Measurements from ENCODE around the gene TMEM250. TPM values are rescaled to one million over a fixed set of nuclear protein-coding genes. Genes with fewer than 3 reads are reported as not detected.

The TMEM250 gene
- polyA plus RNA-seq, 4 donors = 14.3 to 22.0 (median 15.2) TPM

DNA sequence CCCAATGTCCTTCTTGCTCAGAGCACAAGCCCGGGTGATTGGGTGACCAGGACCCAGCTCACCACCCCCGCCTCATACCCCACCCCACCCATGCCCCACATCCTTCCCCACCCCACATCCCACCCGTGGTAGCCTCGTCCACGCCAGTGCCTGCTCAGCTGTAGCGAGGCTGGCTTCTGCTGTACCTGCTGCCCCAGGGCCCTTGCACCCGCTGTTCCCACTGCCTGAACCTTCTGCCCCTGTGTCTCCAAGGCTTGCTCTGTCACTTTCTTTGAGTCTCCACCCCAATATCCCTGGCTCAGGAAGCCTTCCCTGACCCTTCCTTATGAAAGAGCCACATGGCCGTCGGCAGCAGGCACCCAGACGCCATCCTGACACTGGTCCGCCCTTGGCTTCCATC is 20.5 kb downstream of the TMEM250 start:
- DNase-seq (ENCODE audit: low read depth in 4 of 4, low spot score in 3 of 4) = no peak

DNA sequence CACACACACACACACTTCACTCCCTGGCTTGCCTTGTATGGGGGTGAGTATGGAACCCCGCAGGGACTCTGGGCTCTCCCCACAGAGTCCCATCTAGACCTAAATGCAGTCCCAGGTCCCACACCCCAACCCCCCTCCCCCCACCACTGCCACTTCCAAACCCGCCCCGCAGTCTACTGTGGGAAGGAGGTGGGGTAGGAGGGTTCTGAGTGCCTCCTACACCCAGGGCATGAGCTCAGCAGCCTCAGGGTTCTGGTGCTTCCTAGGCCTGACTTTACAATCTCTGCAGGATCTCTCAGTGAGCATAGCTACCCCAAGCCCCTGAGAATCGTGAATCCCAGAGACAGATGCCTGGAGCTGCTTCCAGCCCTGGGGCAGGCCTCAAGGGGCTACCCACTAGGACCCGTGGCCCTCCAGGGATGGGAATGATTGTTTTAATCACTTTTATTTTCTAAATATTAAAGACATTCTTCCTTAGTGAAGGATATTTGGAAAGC is 22.1 kb downstream of the TMEM250 start:
- DNase-seq (ENCODE audit: low read depth in 4 of 4, low spot score in 3 of 4) = no peak

DNA sequence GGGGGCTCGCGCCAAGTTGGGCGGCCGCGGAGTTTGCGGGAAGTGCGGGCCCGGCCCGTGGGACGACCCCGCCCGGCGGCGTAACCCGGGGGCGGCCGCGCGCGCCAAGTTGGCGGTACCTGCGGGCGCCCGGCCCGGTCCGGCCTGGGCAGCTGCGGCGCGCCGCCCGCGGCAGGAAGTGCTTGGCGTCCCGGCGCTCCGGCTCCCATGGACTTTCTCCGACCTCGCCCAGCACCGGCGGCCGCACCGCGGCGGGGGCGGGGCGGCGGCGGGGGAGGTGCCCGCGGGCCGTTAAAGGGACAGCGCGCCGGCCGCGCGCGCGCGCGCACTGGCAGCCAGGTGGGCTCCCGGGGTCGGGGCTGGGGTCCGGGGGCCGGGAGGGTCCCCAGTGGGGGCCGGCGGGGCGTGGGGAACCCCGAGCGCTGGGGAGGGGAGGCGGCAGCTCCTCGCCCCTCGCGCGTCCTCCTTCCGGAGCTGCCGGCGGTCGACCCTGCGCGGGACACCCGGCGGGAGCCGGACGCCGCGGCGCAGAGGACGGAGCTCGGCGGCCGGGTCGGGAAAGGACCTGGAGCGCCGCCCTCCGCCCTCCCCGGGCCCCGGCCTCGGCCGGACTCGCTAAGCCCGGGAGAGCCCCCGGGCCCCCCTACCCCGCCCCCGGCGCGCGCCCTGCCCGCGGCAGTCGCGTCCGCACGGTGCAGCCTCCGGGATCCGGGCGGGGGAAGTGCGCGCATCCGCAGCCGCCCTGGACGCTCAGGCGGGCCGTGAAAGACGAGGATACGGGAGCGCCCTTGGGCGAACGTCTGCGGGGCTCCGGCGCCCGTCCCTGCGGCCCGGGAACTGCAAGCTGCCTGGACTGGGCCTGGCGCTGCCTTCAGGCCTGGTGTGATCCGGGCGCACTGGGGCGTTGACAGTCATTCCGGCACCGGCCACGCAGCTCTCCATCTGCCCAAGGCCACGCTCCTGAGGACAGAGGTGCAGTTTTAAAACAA is 23.3 kb downstream of the TMEM250 start, which contains the start of gene NACC2:
Gene NACC2 (minus strand): TSS at position 220 of the 989 bp plus-strand sequence. CDS start 44,768 bp downstream, outside the sequence.
- no peak for DNase-seq (ENCODE audit: low read depth in 4 of 4, low spot score in 3 of 4)

DNA sequence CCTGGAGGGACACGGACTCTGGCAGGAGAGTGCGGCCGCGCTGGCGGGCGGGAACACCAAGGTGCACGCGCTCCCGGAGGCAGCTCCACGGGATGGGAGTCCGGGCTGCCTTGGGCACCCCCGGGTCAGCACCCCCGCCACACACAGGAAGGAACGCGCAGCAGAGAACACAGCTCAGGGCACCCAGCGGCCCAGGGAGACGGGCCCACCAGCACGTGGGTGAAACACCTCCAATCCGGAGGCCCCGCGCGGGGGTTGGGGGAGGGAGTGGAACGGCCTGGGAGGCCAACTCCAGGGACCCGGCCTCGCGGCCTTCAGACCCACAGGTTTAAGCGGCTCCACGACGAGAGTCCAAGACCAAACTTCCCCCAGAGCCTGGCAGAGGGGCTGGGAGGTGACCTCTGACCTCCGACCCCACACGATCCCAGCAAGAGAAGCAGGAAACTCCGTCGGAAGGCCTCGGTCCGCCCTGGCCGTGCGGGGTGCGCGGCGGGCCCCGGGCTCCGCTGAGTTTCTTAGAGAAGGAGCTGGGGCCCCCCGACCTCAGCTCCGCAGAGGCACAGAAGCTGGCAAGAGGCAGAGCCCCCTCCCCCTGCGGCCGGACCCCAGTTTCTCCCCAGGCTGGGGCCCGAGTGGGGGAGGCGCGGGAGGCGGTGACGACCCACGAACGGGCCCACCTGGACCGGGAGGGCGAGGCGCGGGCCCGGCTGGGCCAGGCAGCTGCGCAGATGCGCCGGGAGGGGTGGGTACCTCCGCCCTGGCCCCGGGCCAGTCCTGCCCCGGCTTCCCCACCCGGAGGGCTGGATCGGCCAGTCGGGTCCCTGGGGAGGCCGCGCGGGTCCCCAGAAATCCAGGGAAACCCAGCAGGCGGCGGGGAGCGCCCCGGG is 24.4 kb downstream of the TMEM250 start:
- no peak for DNase-seq (ENCODE audit: low read depth in 4 of 4, low spot score in 3 of 4)

DNA sequence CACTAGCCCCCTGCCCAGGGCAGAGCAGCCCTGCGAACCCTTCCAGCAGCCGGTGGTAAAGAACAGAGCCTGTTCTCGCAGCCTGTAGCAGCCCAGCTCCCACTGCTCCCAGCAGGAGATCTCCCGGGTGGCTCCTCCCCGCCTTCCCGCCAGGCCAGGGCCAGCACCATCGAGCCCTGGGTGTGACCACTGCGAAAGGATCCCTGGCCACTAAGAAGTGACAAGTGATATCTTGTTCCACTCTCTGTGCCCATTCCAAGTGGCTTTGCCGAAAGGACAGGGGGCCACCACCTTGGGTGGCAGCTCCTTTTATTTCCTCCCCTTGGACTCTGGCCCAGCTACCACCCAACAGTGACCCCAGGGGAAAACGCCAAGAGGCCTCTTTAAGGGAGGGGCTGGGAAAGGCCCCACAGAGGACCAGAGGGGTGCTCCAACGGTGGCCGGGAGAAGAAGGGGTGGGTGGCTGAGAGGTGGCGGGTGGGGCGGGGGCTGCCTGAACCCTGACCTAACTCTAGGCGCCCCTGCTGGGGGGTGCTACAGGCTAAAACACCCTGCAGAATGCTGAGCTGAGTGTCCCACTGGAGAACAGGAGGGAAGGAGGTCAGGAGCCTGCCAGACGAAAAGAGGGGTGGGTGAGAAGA is 25.2 kb downstream of the TMEM250 start:
- no peak for DNase-seq (ENCODE audit: low read depth in 4 of 4, low spot score in 3 of 4)

DNA sequence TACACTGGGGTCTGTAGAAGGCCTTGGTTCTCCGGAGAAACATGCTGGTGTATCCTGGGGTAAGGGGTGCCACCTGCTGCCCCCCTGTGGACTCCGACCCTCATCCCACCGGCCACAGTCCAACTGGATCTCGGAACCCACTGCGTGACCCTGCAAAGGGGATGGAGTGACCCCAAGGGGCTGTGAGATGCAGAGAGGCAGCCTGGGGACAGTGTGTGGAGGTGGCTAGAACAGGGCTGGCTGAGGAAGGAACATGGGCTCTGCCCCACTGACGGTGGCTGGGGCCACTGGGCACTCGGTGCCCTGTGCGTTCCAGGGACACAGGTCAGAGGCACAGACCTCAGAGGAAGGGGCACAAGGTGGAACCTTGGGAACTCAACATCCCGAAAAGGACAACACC is 25.9 kb downstream of the TMEM250 start:
- DNase-seq (ENCODE audit: low read depth in 4 of 4, low spot score in 3 of 4) = no peak

DNA sequence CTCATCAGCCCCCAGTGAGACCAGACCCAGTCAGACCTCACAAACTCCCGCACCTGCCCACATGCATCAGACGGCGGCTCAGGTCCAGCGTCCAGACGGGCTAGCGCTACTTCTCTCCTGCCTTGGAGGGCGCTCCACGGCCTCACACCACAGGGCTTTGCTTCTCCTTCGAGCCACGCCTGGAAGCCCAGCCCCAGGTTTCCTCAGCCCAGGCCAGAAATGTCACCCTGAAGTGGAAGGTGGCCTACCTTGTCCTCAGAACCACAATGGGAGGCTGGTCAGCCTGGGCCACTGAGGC is 26.4 kb downstream of the TMEM250 start:
- DNase-seq (ENCODE audit: low read depth in 4 of 4, low spot score in 3 of 4) = no peak

DNA sequence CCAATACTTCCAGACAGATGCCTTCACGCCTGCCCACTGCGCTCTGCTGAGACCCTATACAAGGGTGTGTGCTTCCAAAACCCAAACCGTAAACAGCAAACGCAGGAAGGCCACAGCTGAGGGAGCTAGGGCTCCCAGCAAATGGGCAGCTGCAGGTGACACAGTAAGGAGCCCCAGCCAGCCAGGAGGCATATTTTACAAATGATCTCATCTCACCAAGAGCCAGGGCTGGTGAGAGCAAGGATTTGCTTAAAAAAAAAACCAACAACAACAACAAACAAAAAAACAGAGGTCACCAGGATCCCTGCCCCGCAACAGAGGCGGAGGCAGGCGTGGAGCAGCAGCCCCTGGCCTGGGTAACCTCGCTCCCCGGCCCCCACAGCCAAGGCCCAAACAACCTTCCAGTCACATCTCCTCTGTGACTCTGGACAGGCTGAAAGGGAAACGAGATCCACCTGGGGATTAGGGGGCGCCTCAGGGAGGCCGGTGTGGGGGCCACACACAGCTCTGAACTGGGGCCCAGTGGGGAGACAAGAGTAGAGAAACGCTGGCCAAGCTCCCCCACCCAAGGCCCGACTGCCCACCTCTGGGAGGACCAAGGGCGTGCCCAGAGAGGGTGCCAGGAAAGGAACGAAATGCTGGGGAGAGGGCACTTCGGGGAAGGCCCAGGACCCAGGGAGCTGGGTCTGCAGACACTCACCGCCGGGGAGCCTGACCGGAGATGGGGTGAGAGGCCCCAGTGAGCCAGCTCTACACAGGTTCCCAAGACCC is 26.9 kb downstream of the TMEM250 start:
- DNase-seq (ENCODE audit: low read depth in 4 of 4, low spot score in 3 of 4) = no peak

DNA sequence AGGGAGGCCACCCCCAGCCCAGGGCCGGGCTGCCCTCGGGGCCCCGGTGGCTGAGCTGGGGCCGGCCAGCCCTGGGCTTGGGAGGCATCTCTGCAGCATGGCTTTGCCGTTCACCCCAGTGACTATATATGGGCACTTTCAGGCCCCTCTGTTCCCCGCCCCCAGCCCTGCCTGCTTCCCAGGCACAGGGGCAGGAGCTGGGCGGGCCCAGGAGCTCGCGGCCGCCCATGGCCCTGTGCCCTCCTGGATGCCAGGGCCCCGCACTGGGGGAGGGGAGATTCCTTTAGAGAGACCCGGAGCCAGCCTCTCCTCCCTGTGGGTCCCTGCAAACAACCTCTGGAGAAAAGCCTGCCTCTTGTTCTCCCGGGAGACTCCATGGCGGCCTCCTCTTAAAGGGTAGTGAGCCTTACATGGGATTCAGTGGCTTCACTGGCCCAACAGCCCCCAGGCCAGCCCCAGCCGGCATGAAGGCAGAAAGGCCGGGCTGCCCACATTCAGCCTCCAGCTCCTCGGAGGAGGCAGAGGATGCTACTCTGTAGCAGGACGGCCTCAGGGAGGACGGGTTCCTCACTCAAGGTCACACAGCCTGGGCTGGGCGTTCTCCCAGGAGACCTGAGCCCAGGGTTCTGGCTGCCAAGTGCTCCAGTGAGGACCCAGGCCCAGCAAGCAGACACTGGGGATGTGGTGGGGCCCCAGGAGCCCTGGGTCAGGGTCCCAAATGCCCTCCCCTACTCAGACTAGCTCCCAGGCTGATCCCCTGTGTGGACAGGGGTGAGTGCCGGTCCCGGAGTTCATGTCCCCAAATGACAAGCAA is 27.7 kb downstream of the TMEM250 start:
- DNase-seq (ENCODE audit: low read depth in 4 of 4, low spot score in 3 of 4) = no peak

DNA sequence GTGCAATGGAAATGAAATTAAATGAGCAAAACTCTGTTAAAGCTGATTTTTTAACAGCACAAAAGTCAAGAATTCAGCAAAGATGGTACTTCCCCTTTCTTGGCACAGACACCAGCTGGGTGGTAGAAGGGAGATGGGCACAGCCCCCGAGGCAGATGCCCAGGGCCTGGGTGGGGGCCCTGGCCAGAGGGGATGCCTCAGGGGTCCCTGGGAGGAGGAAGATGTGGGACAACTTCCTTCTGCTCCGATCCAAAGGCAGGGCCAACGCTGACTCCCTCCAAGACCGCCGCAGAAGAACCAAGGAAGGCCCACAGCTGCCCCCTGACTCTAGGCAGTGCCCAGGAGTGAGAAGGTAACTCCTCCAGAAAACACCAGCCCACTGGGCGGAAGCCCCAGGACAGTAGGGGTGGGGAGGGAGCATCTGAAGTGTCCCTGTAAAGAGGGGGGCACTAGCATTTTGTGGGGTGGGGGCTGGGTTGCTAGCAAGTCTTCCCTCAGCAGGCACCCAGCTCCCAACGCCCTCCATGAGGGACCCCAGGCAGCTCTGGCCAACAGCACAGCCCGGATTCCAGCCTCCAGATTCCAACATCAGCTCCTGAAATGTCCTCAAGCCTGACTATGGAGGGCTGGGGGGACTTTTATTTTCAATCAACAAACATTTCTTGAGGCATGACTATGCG is 28.5 kb downstream of the TMEM250 start:
- no peak for DNase-seq (ENCODE audit: low read depth in 4 of 4, low spot score in 3 of 4)

DNA sequence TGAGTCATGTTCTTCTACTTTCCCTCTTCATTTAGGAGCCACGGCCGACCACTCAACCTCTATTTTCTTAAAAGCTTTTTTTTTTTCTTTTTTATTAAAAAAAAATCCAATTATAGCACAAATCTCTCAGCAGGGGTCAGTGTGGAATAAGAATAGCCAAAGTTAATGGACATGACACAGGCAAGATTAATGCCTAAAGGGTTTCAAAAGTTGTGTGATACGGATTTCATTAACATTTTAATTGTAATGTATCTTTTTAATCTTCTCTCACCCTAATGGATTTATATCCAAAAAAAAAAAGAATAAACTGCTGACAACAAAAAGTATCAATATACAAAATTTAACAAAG is 29.0 kb downstream of the TMEM250 start:
- DNase-seq (ENCODE audit: low read depth in 4 of 4, low spot score in 3 of 4) = no peak

DNA sequence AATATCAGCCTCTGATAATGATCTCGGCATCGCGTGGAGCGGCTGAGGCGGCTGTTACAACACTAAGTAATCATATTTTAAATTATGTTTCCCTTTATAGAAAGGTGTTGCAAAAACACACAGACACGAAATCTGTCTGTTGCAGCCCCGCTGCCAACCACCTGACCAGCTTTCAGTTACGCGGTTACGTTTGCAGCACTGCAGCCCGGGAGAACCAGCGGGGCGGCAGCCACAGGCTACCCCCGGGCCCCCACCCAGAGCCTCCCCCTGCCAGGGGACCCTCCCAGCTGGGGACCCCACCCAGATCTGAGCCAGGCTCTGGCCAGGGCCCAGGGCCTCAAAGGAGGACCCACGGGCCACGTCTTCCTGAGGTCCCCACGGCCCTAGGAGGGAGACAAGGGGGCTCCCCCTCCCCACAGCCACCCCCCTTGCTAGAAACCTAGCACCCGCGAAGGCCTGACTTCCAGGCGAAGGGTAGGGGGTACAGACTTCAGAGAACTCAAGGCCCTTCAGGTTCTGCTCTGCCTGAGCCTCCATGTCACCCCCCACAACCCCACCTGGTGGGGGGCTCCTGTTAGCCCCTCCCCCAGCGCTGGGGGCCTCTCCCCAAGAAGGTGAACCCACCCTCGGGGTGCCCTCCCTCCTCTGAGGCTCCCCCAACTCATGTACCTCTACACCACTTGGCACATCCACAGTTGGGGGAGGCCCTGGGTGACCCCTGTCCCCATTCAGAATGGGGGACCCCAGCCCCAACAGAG is 29.6 kb downstream of the TMEM250 start:
- DNase-seq (ENCODE audit: low read depth in 4 of 4, low spot score in 3 of 4) = no peak

DNA sequence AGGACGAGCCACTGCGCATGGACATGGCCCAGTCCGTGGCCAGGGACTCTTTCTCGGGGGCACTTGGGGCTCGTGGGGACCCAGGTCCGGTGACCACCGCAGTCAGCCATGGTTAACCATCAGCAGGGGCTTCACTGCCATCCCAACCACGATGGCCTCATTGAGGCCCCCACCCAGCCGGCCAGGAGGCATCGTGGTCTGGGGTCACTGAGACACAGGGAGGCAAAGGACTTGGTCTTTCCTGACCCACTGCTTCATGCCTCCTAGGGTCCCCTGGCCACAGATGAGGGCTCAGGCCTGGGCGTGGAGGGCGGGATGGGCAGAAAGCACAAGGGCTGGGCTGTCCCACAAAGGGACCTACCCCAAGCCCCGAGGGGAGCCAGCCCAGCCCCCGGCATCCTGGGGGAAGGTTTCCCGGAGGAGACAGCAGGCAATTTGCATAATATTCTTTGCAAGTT is 30.2 kb downstream of the TMEM250 start:
- DNase-seq (ENCODE audit: low read depth in 4 of 4, low spot score in 3 of 4) = no peak

DNA sequence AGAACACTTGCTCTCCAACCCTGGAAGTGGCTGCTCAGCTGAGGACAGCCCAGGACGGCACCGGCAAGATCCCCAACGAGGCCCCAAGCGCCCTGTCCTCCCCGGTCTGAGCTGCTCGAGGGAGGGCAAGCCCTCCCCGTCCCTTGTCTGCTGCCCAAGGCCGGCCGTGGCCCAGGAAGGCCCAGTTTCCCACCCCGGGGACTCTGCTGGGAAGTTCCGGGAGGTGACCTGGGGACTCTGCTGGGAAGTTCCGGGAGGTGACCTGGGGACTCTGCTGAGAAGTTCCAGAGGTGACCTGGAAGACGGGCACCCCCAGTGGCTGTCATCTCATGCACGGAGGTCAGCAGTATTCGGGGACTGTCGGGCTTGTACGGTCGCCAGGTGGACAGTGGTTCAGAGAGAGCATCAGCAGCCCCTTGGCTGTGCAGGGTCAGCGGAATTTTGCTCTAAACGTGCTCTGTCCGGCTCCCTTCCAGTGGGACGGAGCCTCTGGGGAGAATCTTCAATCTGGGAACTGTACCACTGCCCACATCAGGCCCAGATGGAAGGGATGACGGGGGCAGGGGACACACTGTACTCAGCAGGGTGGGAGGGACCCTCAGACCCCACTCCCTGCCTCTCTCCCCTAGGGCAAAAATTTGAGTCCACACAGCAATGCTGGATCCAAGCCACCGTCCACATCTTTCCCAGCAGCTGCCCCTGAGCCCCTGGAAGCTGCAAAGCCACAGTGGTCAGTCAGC is 30.8 kb downstream of the TMEM250 start:
- DNase-seq (ENCODE audit: low read depth in 4 of 4, low spot score in 3 of 4) = no peak

DNA sequence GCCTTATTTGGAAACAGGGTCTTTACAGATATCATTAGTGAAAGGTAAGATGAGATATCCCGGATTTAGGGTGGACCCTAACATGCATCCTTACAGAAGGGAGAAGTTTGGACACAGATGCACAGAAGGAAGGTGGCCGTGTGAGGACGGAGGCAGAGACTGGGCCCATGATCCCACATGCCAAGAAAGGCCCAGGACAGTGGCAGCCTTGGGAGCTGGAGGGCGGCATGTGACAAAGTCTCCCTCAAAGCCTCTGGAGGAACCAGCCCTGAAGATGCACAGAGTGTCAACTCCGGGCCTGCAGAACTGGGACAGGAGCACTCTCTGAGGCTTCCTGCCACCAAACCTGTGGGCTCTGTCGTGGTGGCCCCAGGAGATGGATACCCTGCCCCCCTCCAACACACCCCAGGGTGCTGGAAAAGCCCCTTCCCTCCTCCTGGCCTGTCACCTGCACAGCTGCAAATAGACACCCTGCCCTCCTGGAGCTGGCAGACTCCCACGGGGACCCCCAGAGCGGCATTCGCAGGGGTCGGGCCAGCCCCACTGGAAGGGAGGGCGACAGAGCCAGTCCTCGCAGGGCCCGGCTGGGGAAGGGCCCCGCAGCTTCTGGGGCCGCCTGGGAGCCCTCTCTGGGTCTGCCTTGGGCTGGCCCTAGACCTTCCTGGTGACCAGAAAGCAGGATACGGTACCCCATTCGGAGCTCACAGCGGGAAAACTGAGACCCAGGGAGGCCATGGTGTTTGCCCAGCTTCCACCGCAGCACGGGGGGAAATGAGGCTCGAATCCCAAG is 31.5 kb downstream of the TMEM250 start:
- no peak for DNase-seq (ENCODE audit: low read depth in 4 of 4, low spot score in 3 of 4)

DNA sequence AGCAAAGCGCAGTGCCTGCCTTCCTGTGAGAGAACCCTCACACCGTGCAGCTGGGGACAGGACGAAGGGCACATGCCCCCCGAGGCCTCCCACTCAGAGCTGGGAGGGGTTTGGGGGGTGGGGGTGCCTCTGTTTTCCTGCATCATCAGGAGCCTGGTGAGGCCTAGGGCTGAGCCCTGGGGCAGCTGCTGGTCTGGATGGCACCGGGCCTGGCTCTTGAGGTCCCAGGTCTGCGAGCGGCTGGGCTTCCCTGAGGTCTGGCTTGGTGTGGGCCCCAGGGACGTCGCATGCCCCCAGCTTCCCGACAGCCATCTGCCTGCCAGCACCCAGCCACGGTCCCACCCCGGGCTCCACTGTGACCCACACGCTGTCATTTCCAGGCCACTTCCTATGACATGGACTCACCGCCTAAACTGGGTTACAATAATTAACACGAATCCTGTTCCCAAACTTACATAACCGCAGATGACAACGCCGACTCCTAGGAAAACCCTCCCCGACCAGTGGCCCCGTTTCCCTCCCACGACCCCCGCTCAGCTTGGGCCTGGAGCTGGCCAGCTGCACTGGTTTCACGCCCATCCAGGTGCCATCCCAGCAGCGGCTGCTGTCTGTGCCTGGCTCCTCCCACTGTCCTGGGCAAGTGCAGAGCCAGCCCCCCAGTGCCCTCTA is 32.3 kb downstream of the TMEM250 start:
- no peak for DNase-seq (ENCODE audit: low read depth in 4 of 4, low spot score in 3 of 4)
